ENCODE measurements around the gene SULT1C2. TPM values are rescaled to one million over a fixed set of nuclear protein-coding genes. Genes with fewer than 3 reads are reported as not detected.

Gene SULT1C2
- total RNA-seq, 1 experiment from 2014 or later: 1.6 TPM

GRCh38 chr2:108330979-108331378 lies 42.3 kb downstream of the SULT1C2 start:
- H2BK20ac ChIP-seq (ENCODE audit: low read depth, low read length, poor library complexity, severe bottlenecking): no peak overlapping the region
- no peak overlapping the region for H4K91ac ChIP-seq (ENCODE audit: insufficient read length, low read depth, low read length)
- no CpG with 5 or more reads among the region's 3 CpGs for WGBS (ENCODE audit: extremely low coverage, insufficient read length, low lambda C conversion rate)
- Mint-ChIP-seq H3K27ac (no peak overlapping the region), H3K4me1 (no peaks in the 10 kb centered on the region), H3K9me3 (no peaks in the 10 kb centered on the region), H3K4me3 (no peak overlapping the region), H3K36me3 (ENCODE audit: insufficient read depth in 1 of 3, low read depth in 3 of 3) (no peaks in the 10 kb centered on the region), H3K27me3 (ENCODE audit: low read depth) (no peaks in the 10 kb centered on the region; the same call in 1 of the 2 replicates)
- no peak overlapping the region for H3T11ph ChIP-seq (ENCODE audit: low read length)
- no peak overlapping the region for H3K23ac ChIP-seq (ENCODE audit: insufficient read length, low read depth, low read length)
- no peak for TF ChIP-seq CTCF (conservative IDR thresholded peaks at IDR 0.05)
- H2BK12ac ChIP-seq (ENCODE audit: insufficient read length, low read depth, low read length): no peak overlapping the region
- no peak overlapping the region for H2AK5ac ChIP-seq (ENCODE audit: insufficient read length, low read length)
- no peak overlapping the region for H3K9ac ChIP-seq (ENCODE audit: extremely low read depth, insufficient read length, low read length)
- H3K27ac ChIP-seq (ENCODE audit: insufficient read length, low read depth, low read length): no peak overlapping the region
- no peak overlapping the region for H2BK5ac ChIP-seq (ENCODE audit: insufficient read length, low read length)
- no peak overlapping the region for H3K4ac ChIP-seq (ENCODE audit: low read depth, low read length)
- H3K27me3 ChIP-seq (ENCODE audit: insufficient read depth, low read length): no peaks in the 10 kb centered on the region
- no peaks in the 10 kb centered on the region for H3K23me2 ChIP-seq (ENCODE audit: insufficient read length, low read depth, low read length, poor library complexity, severe bottlenecking)
- H3K79me2 ChIP-seq (ENCODE audit: insufficient read depth, low read length): no peaks in the 10 kb centered on the region
- no peak overlapping the region for H3K18ac ChIP-seq (ENCODE audit: insufficient read length, low read depth, low read length)
- no peak overlapping the region for H2AFZ ChIP-seq (ENCODE audit: low read length)
- H2BK120ac ChIP-seq (ENCODE audit: low read depth, low read length, poor library complexity, severe bottlenecking): no peak overlapping the region
- no peak overlapping the region for H3K4me2 ChIP-seq (ENCODE audit: insufficient read depth, insufficient read length, low read length)
- H2BK15ac ChIP-seq (ENCODE audit: low read depth, low read length): no peak overlapping the region
- no peak overlapping the region for H3K14ac ChIP-seq (ENCODE audit: insufficient read depth, low read length)
- DNase-seq: no peak
- H4K5ac ChIP-seq (ENCODE audit: insufficient read length, low read depth, low read length): no peak overlapping the region
- no peaks in the 10 kb centered on the region for H3K9me3 ChIP-seq (ENCODE audit: control insufficient read depth, low read depth, low read length)
- no peaks in the 10 kb centered on the region for H3K79me1 ChIP-seq (ENCODE audit: insufficient read depth, low read depth, low read length, poor library complexity, severe bottlenecking)
- no peaks in the 10 kb centered on the region for H3K4me1 ChIP-seq (ENCODE audit: insufficient read depth, low read length)
- no peak overlapping the region for H4K8ac ChIP-seq (replicated peaks; ENCODE audit: insufficient read length, low read depth, low read length)
- H3K56ac ChIP-seq (ENCODE audit: insufficient read length, low read depth, low read length): no peak overlapping the region
- H4K20me1 ChIP-seq (ENCODE audit: control insufficient read depth, insufficient read depth, insufficient read length): no peaks in the 10 kb centered on the region

All from H9 (cell line).